IPS-11a (cell line): ENCODE measurements around the gene MYOG.

Experiments
- H3K4me3 ChIP-seq: one replicate; pipeline ENCODE4 v1.5.1; 2013; ENCODE audit warnings: low read depth, low read length, control low read depth

The MYOG gene

GRCh38 chr1:203117611-203118575 is 32.1 kb upstream of the MYOG start:
- H3K4me3 ChIP-seq = no peak overlapping the region

GRCh38 chr1:203116091-203116820 is 30.4 kb upstream of the MYOG start:
- H3K4me3 ChIP-seq = no peak overlapping the region

- H3K4me3 ChIP-seq = no peak overlapping the region
Observed at GRCh38 chr1:203114202-203114601, 28.4 kb upstream of the MYOG start.

GRCh38 chr1:203113308-203113707 is 27.5 kb upstream of the MYOG start:
- no peak overlapping the region for H3K4me3 ChIP-seq

GRCh38 chr1:203112475-203112874 is 26.7 kb upstream of the MYOG start:
- H3K4me3 ChIP-seq = no peak overlapping the region

- no peak overlapping the region for H3K4me3 ChIP-seq
Observed at GRCh38 chr1:203104789-203105390, 19.1 kb upstream of the MYOG start.

GRCh38 chr1:203103829-203104495 is 18.1 kb upstream of the MYOG start:
- H3K4me3 ChIP-seq = no peak overlapping the region

- H3K4me3 ChIP-seq = no peak overlapping the region
Observed at GRCh38 chr1:203103216-203103615, 17.4 kb upstream of the MYOG start.

- no peak overlapping the region for H3K4me3 ChIP-seq
Observed at GRCh38 chr1:203101813-203102634, 16.2 kb upstream of the MYOG start.

- no peak overlapping the region for H3K4me3 ChIP-seq
Observed at GRCh38 chr1:203100516-203100869, 14.7 kb upstream of the MYOG start.

GRCh38 chr1:203099805-203100515 is 14.1 kb upstream of the MYOG start:
- no peak overlapping the region for H3K4me3 ChIP-seq

GRCh38 chr1:203098914-203099520 is 13.2 kb upstream of the MYOG start:
- no peak overlapping the region for H3K4me3 ChIP-seq

GRCh38 chr1:203098445-203098844 is 12.6 kb upstream of the MYOG start:
- H3K4me3 ChIP-seq = no peak overlapping the region

- no peak overlapping the region for H3K4me3 ChIP-seq
Observed at GRCh38 chr1:203097001-203097400, 11.2 kb upstream of the MYOG start.

GRCh38 chr1:203096566-203096965 is 10.8 kb upstream of the MYOG start:
- no peak overlapping the region for H3K4me3 ChIP-seq

- no peak overlapping the region for H3K4me3 ChIP-seq
Observed at GRCh38 chr1:203095061-203095690, 9.4 kb upstream of the MYOG start.

GRCh38 chr1:203093754-203094410 is 8.1 kb upstream of the MYOG start:
- H3K4me3 ChIP-seq = no peak overlapping the region

- H3K4me3 ChIP-seq = no peak overlapping the region
Observed at GRCh38 chr1:203091761-203092330, 6.0 kb upstream of the MYOG start.
